HEK293 (cell line): ENCODE results near the gene POLR2H.

Experiments used
- CTCF ChIP-seq: fragments of 450-650 bp; formaldehyde crosslinking; IDR thresholded peaks from 2 replicates; pipeline ENCODE4 v1.5.1; 2016; ENCODE audit warnings: missing biosample characterization, missing genetic modification characterization
- ZBTB1 ChIP-seq: fragments of 450-650 bp; formaldehyde crosslinking; IDR thresholded peaks from 2 replicates; pipeline ENCODE4 v1.5.1; 2016; ENCODE audit warnings: missing biosample characterization, missing genetic modification characterization
- ZNF175 ChIP-seq: fragments of 450-650 bp; formaldehyde crosslinking; IDR thresholded peaks from 2 replicates; pipeline ENCODE4 v1.5.1; 2016; ENCODE audit warnings: missing biosample characterization, missing genetic modification characterization
- ZNF214 ChIP-seq: fragments of 450-650 bp; formaldehyde crosslinking; IDR thresholded peaks from 2 replicates; pipeline ENCODE4 v1.5.1; 2017; ENCODE audit warnings: missing biosample characterization, mild to moderate bottlenecking, missing genetic modification characterization, borderline replicate concordance
- ZNF248 ChIP-seq: fragments of 450-650 bp; formaldehyde crosslinking; IDR thresholded peaks from 2 replicates; pipeline ENCODE4 v1.5.1; 2017; ENCODE audit warnings: missing biosample characterization, missing genetic modification characterization
- ZNF324 ChIP-seq: fragments of 450-650 bp; formaldehyde crosslinking; IDR thresholded peaks from 2 replicates; pipeline ENCODE4 v1.5.1; 2016; ENCODE audit warnings: missing biosample characterization, missing genetic modification characterization
- ZNF580 ChIP-seq: fragments of 450-650 bp; formaldehyde crosslinking; IDR thresholded peaks from 2 replicates; pipeline ENCODE4 v1.5.1; 2016; ENCODE audit warnings: missing biosample characterization, missing genetic modification characterization
- TF ChIP-seq, protein P1 (sequence below): fragments of 450-650 bp; formaldehyde crosslinking; IDR thresholded peaks from 2 replicates; pipeline ENCODE4 v1.5.1; 2016; ENCODE audit warnings: missing biosample characterization, missing genetic modification characterization
- TF ChIP-seq, protein P2 (sequence below): sonication (generic); formaldehyde crosslinking; IDR thresholded peaks from 2 replicates; pipeline ENCODE4 v1.8.1; 2022; ENCODE audit warnings: mild to moderate bottlenecking, moderate library complexity, missing genetic modification reagents

DNA sequence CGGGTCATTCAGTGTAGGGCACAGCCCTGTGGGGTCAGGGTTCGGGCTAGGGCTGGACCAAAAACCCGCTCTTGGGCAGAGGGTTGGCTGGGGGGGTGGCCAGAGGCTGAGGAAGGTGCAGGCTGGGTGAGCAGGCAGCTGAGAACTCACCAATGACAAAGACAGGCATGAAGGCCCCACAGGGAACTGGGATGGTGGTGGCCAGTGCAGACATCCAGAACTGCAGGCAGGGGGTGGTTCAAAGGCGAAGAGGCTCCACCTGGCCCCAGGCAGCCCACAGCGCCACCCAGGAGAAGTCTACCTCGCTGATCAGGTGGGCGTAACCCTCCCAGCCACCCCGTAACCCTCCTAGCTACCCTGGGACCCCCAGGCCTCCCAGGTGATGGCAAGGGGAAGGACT, 6.8 kb upstream of the POLR2H start:
- TF ChIP-seq, protein P1, sequence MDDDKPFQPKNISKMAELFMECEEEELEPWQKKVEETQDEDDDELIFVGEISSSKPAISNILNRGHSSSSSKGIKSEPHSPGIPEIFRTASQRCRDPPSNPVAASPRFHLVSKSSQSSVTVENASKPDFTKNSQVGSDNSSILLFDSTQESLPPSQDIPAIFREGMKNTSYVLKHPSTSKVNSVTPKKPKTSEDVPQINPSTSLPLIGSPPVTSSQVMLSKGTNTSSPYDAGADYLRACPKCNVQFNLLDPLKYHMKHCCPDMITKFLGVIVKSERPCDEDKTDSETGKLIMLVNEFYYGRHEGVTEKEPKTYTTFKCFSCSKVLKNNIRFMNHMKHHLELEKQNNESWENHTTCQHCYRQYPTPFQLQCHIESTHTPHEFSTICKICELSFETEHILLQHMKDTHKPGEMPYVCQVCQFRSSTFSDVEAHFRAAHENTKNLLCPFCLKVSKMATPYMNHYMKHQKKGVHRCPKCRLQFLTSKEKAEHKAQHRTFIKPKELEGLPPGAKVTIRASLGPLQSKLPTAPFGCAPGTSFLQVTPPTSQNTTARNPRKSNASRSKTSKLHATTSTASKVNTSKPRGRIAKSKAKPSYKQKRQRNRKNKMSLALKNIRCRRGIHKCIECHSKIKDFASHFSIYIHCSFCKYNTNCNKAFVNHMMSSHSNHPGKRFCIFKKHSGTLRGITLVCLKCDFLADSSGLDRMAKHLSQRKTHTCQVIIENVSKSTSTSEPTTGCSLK (tag by site-specific recombination) = no peak
- TF ChIP-seq ZNF248 (tag by site-specific recombination) (no peak), ZBTB1 (no peak), ZNF214 (tag by site-specific recombination) (no peak), CTCF (tag by site-specific recombination) (no peak), ZNF580 (tag by site-specific recombination) (no peak), ZNF175 (tag by site-specific recombination) (no peak), ZNF324 (no peak)
- TF ChIP-seq, protein P2, sequence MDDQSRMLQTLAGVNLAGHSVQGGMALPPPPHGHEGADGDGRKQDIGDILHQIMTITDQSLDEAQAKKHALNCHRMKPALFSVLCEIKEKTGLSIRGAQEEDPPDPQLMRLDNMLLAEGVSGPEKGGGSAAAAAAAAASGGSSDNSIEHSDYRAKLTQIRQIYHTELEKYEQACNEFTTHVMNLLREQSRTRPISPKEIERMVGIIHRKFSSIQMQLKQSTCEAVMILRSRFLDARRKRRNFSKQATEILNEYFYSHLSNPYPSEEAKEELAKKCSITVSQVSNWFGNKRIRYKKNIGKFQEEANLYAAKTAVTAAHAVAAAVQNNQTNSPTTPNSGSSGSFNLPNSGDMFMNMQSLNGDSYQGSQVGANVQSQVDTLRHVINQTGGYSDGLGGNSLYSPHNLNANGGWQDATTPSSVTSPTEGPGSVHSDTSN (CRISPR knock-in tag) = no peak
